GM18505 (cell line): Measurements from ENCODE around the gene SPINT2.
A peak's percentile ranks its signal among the peaks of the same experiment; 100 is the strongest.

Experiments
- ATAC-seq: cut with Tn5 transposase; IDR thresholded peaks from one replicate; pipeline ENCODE4 v1.9.1; 2021; ENCODE audit not compliant: unreplicated experiment
- POLR2A ChIP-seq: IDR thresholded peaks from 4 replicates; pipeline ENCODE4 v1.6.1; 2011; ENCODE audit warnings: borderline replicate concordance; ENCODE audit not compliant: insufficient read depth, insufficient read length; ENCODE audit errors: extremely low read depth

Gene SPINT2

DNA sequence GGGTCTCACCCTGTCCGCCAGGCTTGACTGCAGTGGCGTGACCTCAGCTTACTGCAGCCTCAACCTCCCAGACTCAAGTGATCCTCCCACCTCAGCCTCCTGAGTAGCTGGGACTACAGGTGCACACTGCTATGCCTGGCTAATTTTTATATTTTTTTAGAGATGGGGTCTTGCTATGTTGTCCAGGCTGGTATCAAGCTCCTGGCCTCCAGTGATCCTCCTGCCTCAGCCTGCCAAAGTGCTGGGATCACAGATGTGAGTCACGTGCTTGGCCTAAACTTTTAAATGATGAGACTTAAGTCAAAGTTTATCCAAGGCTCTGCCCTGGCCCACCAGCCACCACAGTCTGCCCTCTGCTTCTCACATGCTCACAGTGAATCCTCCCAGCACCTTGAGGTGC lies 41.9 kb downstream of the SPINT2 start:
- no peak for TF ChIP-seq POLR2A
- no peak for ATAC-seq

DNA sequence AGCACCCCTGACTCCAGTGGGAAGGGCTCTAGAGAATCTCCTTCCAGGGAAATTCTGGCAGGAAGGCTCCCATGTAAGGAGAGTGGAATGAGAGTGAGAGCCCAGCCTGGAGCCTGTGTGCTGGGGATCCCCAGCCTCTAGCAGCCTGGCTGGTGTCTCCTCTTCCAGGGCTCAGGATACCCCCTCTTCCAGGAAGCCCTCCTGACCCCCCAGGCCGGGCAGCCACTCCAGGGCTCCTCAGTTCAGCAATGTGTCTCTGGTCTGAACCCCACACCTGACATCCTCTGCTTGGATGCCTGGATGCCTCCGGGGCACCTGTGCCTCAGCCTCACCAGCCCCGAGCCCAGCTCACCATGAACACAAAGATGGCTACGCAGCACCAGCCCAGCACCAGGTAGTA lies 42.7 kb downstream of the SPINT2 start:
- ATAC-seq, result no peak
- TF ChIP-seq POLR2A, result no peak

DNA sequence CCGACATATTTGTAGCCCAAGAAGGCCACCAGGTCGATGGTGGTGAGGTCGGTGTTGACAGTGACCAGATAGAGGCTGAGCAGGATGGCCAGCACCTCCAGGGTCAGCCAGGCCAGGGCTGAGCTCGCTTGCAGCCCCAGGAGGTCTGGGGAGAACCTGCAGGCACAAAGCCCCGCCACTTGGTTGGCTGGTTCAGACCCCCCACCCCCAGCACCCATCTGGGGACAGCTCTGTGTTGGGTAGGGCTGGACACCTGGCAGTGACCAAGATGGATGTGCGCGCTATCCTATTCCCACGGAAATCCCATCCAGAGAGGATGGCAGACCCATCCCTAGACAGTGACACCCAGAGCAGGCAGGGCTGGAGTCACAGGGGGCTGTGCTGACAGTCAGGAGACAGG lies 43.2 kb downstream of the SPINT2 start:
- TF ChIP-seq POLR2A, result no peak
- ATAC-seq, result no peak

DNA sequence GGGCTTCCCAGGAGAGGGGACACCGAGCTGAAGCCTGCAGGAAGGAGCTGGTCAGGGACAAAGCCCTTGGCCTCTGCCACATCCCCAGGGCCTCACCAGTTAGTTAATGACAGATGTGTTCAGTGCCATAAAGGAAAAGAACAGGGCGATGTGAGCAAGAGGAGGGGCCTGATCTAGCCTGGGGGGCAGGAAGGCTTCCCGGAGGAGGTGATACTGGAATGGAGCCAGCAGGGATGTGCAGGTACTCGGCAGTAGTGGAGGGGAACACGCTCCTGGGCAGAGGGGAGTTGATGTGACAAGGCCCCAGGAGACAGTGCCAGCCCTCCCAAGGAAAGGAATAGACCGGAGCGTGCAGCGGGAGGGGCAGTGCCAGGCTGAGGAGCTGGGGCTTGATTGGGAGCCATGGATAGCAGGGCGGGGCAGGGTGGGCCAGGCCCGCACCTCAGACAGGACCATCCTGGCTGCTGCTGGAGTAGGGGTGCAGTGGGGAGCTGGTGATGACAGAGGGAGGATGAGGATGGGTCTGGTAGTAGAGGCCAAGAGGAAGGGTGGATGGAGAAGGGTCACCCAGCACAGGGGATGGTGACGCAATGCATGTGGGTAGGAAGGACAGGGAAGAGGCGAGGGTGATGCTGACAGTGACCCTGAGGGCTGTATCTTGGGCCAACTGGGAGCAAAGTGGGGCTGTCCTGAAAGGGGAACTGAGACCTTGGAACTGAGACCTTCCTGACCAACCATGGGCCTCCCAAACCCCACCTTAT lies 43.8 kb downstream of the SPINT2 start:
- no peak for ATAC-seq
- no peak for TF ChIP-seq POLR2A

DNA sequence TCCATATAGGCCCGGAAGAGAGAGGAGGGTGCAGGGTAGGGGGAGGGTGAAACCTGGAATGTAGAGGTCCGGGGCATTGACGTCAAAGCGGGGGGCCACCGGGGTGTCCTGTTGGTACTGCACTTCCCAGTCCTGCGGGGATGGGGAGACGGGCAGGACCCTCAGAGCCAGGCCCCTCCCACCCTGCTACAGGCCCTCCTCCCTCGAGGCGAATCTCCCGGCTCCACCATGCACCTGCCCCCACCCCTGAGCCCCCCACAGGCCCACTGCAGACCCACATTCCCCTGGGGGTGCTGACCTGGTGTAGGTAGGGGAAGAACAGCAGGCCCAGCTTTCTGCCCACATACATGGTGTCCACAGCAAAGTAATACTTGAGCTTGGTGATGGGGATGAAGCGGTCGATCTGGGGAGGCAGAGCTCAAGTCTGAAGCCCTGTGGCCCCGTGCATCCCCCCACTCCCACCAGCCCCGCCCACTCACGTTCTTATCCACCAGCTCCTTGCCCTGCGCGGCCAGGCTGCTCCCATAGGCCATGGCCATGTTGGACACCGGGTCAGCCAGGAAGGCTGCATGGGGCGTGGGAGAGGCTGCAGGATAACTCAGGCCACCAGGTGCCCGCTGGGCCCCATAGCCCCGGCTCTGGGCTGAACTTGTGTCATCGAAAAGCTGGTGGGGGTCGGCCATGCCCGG lies 44.7 kb downstream of the SPINT2 start:
- no peak for ATAC-seq
- no peak for TF ChIP-seq POLR2A

DNA sequence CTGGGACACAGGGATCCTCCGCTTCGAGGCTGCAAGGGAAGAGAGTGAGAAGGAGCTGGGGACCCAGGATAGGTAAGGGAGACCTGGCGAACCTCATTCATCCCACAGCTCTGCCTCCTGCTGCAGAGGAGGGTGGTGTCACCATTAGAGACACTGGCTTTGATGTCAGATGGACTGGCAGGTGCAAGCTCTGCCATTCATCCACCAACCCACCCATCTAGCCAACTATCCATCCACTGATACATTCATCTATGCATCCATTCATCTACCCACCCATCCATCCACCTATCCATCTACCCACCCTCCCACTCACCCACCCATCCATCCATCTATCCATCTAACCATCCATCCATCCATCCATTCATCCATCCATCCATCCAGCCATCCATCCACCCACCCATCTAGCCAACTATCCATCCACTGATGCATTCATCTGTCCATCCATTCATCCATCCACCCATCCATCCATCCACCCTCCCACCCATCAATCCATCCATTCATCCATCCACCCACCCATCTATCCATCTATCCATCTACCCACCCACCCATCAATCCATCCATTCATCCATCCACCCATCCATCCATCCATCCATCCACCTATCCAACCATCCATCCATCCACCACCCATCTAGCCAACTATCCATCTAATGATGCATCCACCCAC lies 45.4 kb downstream of the SPINT2 start:
- TF ChIP-seq POLR2A, result no peak
- ATAC-seq, result no peak

DNA sequence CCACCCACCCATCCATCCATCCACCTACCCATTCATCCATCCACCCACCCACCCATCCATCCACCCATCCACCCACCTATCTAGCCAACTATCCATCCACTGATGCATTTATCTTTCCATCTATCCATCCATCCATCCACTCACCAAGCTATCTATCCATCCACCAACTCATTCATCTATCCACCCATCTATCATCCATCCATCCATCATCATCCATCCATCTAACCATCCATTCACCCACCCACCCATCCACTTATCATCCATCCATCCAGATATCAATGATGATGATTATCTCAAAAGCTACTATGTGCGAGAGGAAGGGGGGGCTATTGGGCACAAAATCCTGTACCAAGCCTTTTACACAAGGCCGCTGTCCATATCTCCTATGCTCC lies 45.9 kb downstream of the SPINT2 start:
- ATAC-seq, result no peak
- no peak for TF ChIP-seq POLR2A

DNA sequence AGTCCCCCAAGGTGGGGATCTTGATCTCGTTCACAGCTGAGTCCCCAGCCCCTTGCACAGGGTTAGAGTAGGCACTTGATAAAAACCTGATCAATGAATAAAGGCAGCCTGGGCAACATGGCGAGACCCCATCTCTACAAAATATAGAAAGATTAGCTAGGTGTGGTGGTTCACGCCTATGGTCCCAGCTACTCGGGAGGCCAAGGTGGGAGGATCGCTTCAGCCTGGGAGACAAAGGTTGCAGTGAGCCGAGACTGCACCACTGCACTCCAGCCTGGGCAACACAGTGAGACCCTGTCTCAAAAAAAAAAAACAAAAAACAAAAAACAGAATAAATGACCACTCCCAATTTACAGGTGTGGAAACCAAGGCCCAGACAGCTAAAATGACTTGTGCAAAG lies 46.6 kb downstream of the SPINT2 start:
- ATAC-seq, result no peak
- no peak for TF ChIP-seq POLR2A

DNA sequence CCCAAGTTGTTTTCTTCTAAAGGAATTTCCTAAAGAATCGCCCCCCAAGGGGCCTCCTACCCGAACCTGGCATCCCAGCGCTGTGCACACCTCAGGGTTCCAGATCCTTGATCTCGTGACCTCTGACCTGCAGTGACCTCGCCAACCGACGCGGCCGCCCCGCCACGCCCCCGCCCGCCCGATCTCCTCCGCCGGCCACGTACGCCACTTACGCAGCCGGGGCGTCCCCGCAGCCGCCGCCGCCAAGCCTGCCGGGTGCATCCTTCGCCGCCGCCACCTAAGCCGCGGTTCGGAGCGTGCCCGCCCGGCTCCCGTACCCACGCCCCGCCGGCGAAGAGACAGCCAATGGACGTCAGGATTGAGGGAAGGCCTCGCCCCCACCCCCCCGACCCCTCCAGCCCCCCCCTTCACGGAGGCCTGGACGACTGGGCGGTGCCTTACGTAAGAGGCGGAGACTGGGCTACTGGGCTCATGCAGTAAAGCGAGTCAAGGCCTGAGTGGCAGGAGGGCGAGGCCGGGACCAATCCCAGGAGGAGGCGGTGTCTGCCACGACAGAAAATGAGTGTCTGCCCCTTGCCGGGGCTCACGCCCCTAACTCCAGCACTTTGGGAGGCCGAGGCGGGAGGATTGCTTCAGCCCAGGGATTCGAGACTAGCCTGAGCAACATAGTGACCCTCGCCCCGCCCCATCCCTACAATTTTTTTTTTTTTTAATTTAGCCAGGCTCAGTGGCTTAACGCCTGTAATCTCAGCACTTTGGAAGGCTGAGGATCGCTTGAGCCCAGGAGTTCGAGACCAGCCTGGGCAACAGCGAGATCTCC lies 51.5 kb downstream of the SPINT2 start, which contains the start of gene YIF1B:
TSS of gene YIF1B (minus strand) at position 291 of the 820 bp plus-strand sequence. CDS start at position 261, 30 bp downstream.
- ATAC-seq, result peak; percentile 79
- peak; percentile 59 for TF ChIP-seq POLR2A

DNA sequence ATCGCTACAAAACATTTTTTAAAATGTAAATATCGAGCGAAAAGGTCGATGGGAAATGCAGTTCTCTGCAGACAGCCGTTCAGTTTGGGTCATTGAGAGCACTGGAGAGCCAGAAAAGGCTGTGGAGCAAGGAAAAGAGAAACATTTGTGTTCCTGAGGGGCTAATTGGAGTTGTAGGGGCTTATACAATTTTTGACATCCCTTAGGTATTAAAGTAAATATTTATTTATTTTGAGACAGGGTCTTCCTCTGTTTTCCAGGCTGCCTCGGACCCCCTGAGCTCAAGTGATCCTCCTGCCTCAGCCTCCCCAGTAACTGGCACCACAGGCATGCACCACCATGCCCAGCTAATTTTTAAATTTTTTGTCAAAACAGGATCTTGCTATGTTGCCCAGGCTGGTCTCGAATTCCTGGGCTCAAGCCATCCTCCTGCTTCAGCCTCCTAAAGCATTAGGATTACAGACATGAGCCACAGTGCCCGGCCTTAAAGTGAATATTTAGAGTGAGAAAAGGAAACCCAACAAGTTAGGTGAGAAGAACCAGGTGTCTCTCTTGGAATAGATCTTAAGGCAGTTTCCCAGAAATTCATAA lies 52.2 kb downstream of the SPINT2 start:
- peak; percentile 5 for ATAC-seq
- no peak for TF ChIP-seq POLR2A

DNA sequence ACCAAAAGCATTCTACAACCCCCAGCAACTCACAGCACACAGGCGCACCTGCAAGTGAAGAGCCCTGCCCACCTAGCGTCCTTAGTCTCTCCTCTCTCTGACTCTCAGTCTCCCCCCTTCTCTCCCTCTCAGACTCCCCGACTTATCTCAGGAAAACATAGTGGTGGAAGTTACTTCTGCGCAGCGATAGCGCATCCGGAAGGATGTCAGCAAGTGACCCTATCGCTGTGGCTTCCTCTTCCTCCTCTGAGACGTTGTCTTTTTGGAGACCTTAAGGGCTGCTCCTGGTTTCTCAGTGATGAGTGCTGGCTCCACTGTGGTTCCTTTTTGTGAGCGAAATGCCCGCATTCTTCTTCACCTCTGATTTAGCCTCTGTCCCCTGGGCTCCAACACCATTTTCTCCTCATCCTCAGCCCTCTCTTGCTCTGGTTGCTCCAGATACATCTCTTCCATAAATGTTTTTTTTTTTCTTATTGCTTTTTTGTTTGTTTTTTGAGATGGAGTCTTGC lies 52.8 kb downstream of the SPINT2 start:
- no peak for ATAC-seq
- no peak for TF ChIP-seq POLR2A

DNA sequence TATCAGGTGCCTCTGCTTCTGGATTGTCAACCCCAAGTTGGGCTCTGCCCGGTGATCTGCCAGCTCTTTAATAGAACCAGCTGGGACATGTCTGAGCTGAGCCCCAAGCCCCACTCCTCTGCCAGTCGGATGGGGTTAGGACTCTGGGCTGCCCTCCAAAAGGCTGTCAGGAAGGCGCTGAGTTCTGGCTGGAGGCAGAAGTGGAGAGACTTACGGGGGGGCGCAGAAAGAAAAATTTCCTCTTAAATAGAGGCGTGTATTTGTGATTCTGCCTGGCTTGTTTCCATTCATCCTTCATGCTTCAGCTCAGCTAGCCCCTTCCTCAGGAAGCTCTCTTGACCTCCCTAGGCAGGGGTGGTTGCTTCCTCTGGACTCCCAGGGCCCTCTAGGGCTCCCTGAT lies 54.3 kb downstream of the SPINT2 start:
- no peak for TF ChIP-seq POLR2A
- ATAC-seq, result no peak

DNA sequence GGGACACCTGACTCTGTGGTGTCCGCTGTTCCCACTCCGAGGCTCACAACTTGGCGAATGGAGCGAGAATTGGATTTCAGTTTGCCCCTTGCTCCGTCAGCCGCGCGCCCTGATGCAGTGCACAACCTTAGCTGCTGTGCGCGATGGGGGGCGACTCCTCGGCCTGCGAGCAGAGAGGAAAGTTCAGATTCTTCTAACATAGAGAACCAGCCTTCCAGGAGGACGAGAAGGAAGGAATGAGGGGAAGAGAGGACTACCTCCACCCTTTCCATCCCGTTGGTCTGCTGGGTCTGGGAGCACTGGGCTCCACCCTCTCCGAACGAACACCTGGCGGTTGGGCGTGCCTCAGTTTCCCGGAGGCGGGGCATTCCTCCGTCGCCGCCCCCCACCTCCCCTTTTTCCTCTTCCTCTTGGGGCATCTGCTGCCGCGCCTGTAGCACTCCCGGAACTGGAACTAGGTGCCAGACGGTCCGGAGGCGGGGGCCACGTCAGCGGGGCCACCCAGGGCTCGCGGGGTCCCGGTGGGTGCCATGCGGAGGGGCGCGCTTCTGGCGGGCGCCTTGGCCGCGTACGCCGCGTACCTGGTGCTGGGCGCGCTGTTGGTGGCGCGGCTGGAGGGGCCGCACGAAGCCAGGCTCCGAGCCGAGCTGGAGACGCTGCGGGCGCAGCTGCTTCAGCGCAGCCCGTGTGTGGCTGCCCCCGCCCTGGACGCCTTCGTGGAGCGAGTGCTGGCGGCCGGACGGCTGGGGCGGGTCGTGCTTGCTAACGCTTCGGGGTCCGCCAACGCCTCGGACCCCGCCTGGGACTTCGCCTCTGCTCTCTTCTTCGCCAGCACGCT lies 55.3 kb downstream of the SPINT2 start, which contains the start of gene KCNK6:
TSS of gene KCNK6 (plus strand) at position 425 of the 838 bp plus-strand sequence. CDS start at position 531, 106 bp downstream.
- no peak for ATAC-seq
- peak; percentile 45 for TF ChIP-seq POLR2A
